ENCODE data around the gene NXN.

DNA sequence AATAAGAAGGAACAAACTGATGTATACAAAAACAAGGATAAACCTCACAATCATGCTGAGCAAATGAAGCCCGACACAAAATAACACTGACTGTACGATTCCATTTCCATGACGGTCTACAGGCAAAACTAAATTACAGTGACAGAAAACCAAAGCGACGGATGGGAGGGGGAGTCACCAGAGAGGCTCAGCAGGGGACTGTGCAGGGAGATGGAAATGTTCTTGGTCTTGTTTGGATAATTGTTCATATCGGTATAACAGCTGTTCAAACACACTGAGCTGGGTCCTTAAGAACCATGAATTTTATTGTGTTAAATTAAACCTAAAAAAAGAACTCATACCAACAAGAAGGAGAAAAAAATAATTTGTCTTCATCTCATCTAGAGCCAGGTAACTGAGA is 97.8 kb downstream of the NXN start:
- TF ChIP-seq, protein P1, sequence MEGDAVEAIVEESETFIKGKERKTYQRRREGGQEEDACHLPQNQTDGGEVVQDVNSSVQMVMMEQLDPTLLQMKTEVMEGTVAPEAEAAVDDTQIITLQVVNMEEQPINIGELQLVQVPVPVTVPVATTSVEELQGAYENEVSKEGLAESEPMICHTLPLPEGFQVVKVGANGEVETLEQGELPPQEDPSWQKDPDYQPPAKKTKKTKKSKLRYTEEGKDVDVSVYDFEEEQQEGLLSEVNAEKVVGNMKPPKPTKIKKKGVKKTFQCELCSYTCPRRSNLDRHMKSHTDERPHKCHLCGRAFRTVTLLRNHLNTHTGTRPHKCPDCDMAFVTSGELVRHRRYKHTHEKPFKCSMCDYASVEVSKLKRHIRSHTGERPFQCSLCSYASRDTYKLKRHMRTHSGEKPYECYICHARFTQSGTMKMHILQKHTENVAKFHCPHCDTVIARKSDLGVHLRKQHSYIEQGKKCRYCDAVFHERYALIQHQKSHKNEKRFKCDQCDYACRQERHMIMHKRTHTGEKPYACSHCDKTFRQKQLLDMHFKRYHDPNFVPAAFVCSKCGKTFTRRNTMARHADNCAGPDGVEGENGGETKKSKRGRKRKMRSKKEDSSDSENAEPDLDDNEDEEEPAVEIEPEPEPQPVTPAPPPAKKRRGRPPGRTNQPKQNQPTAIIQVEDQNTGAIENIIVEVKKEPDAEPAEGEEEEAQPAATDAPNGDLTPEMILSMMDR (IDR thresholded peaks at IDR 0.05; ENCODE audit: low read depth, low read length, poor library complexity, severe bottlenecking), result no peak
- no peak for TF ChIP-seq EZH2phosphoT487 (IDR thresholded peaks at IDR 0.05; ENCODE audit: borderline replicate concordance, low read length)
